SK-N-SH (cell line): ENCODE measurements around the gene PHLDA3. TPM values are rescaled to one million over a fixed set of nuclear protein-coding genes. Genes with fewer than 3 reads are reported as not detected.

Source experiments
- CTCF ChIA-PET: fragments of 300-600, 350-600 bp; formaldehyde crosslinking; extraction: SDS; loops from one replicate; lab custom pipeline; 2021; lab: Yijun Ruan, JAX
- POLR2A ChIA-PET: fragments of 350-600 bp; sonication (Branson Sonifier 250); formaldehyde crosslinking; extraction: SDS; loops from one replicate; lab custom pipeline; 2020; ENCODE audit warnings: antibody characterized with exemption, inconsistent platforms; lab: Yijun Ruan, JAX
- DNase-seq: peaks from one replicate; pipeline ENCODE4 v3.0.0; 2012
- H2AFZ ChIP-seq: fragments of 200-600 bp; sonication (generic); 2 replicates; pipeline ENCODE4 v1.8.1; 2016; ENCODE audit warnings: antibody characterized with exemption, mild to moderate bottlenecking, low read depth
- H3F3A ChIP-seq: fragments of 200-600 bp; sonication (generic); replicated peaks from 2 replicates; pipeline ENCODE3; 2016; ENCODE audit warnings: antibody characterized with exemption, mild to moderate bottlenecking; ENCODE audit not compliant: insufficient read depth
- H3K27ac ChIP-seq, 2 experiments: fragments of 200-500 bp in 1 of 2; fragments of 200-600 bp in 1 of 2; sonication (Bioruptor generic) in 1 of 2; sonication (generic), shearing (Covaris generic) in 1 of 2; 2 replicates each; pipeline versions ENCODE4 v1.5.1 to v1.6.1; 2014 to 2016; ENCODE audit warnings: low read depth in 2 of 2, inconsistent platforms in 1 of 2, low read length in 1 of 2, mild to moderate bottlenecking in 1 of 2, mixed read lengths in 1 of 2
- H3K27me3 ChIP-seq: fragments of 200-600 bp; sonication (generic), shearing (Covaris generic); 2 replicates; pipeline ENCODE4 v1.6.1; 2016; ENCODE audit warnings: mixed run types; ENCODE audit not compliant: insufficient read depth
- H3K36me3 ChIP-seq, 2 experiments: fragments of 200-500 bp in 1 of 2; fragments of 200-600 bp in 1 of 2; sonication (Bioruptor generic) in 1 of 2; sonication (generic) in 1 of 2; replicated peaks in 1 of 2; 2 replicates each; pipeline versions ENCODE3 to v1.5.1; 2014 to 2016; ENCODE audit warnings: low read length in 1 of 2, mild to moderate bottlenecking in 1 of 2; ENCODE audit not compliant: insufficient read depth in 2 of 2, control insufficient read depth in 1 of 2
- H3K4me1 ChIP-seq, 2 experiments: fragments of 200-500 bp in 1 of 2; fragments of 200-600 bp in 1 of 2; sonication (Bioruptor generic) in 1 of 2; sonication (generic), shearing (Covaris generic) in 1 of 2; 2 replicates each; pipeline versions ENCODE4 v1.5.1 to v1.6.1; 2014 to 2016; ENCODE audit warnings: low read depth in 1 of 2, low read length in 1 of 2, mixed run types in 1 of 2; ENCODE audit not compliant: insufficient read depth in 2 of 2, control insufficient read depth in 1 of 2
- H3K4me2 ChIP-seq: fragments of 200-600 bp; sonication (generic), shearing (Covaris generic); 2 replicates; pipeline ENCODE4 v1.6.1; 2017; ENCODE audit warnings: mixed run types
- H3K4me3 ChIP-seq, 2 experiments: fragments of 200-500 bp in 1 of 2; fragments of 200-600 bp in 1 of 2; sonication (Bioruptor generic) in 1 of 2; sonication (generic), shearing (Covaris generic) in 1 of 2; 2 replicates each; pipeline versions ENCODE4 v1.5.1 to v1.8.1; 2014 to 2016; ENCODE audit warnings: low read depth in 2 of 2, inconsistent platforms in 1 of 2, low read length in 1 of 2, mild to moderate bottlenecking in 1 of 2, mixed read lengths in 1 of 2, moderate library complexity in 1 of 2
- H3K79me2 ChIP-seq: fragments of 200-600 bp; sonication (generic); 2 replicates; pipeline ENCODE4 v1.8.1; 2017; ENCODE audit warnings: mild to moderate bottlenecking; ENCODE audit not compliant: insufficient read depth
- H3K9ac ChIP-seq: fragments of 200-600 bp; sonication (generic); 2 replicates; pipeline ENCODE4 v1.6.1; 2017; ENCODE audit warnings: mixed run types
- H3K9me2 ChIP-seq: fragments of 200-600 bp; sonication (generic); 2 replicates; pipeline ENCODE4 v1.6.1; 2017; ENCODE audit warnings: mixed run types
- H3K9me3 ChIP-seq: fragments of 200-600 bp; sonication (generic); 2 replicates; pipeline ENCODE4 v1.6.1; 2017; ENCODE audit warnings: mixed run types, mild to moderate bottlenecking, moderate library complexity
- H4K20me1 ChIP-seq: fragments of 200-600 bp; sonication (generic); 2 replicates; pipeline ENCODE4 v1.6.1; 2017; ENCODE audit warnings: mild to moderate bottlenecking, mixed run types; ENCODE audit not compliant: insufficient read depth
- EZH2phosphoT487 ChIP-seq: fragments of 200-600 bp; sonication (generic); IDR thresholded peaks from 2 replicates; pipeline ENCODE4 v1.6.1; 2017; ENCODE audit warnings: low read depth, mixed run types, mild to moderate bottlenecking, antibody characterized with exemption, moderate library complexity, borderline replicate concordance
- GATA2 ChIP-seq: sonication (generic); formaldehyde crosslinking; IDR thresholded peaks from 2 replicates; pipeline ENCODE4 v1.5.0; 2020; ENCODE audit warnings: mild to moderate bottlenecking, missing genetic modification reagents
- MAX ChIP-seq: IDR thresholded peaks from 2 replicates; pipeline ENCODE4 v1.4.0; 2012; ENCODE audit warnings: low read depth
- MEF2A ChIP-seq: IDR thresholded peaks from 2 replicates; pipeline ENCODE4 v1.4.0; 2012; ENCODE audit warnings: low read depth, borderline replicate concordance
- NFIC ChIP-seq: IDR thresholded peaks from 2 replicates; pipeline ENCODE4 v1.4.0; 2012; ENCODE audit warnings: borderline replicate concordance
- NRF1 ChIP-seq: IDR thresholded peaks from 2 replicates; pipeline ENCODE4 v1.6.1; 2012; ENCODE audit warnings: low read depth, mild to moderate bottlenecking, low read length
- POLR2AphosphoS5 ChIP-seq: IDR thresholded peaks from 2 replicates; pipeline ENCODE4 v1.6.1; 2012; ENCODE audit warnings: low read depth, low read length
- RAD21 ChIP-seq: IDR thresholded peaks from 2 replicates; pipeline ENCODE4 v1.6.1; 2012; ENCODE audit warnings: mild to moderate bottlenecking, low read length
- RCOR1 ChIP-seq: fragments of 150-350 bp; IDR thresholded peaks from 2 replicates; pipeline ENCODE4 v1.6.1; 2017; ENCODE audit warnings: antibody characterized with exemption, low read length
- RFX5 ChIP-seq: IDR thresholded peaks from 2 replicates; pipeline ENCODE4 v1.6.1; 2012; ENCODE audit warnings: mild to moderate bottlenecking, improper control_type of control experiment, low read length
- RXRA ChIP-seq: IDR thresholded peaks from 2 replicates; pipeline ENCODE4 v1.4.0; 2012; ENCODE audit warnings: low read depth, mild to moderate bottlenecking, borderline replicate concordance
- SIN3A ChIP-seq: IDR thresholded peaks from 2 replicates; pipeline ENCODE4 v1.6.1; 2012; ENCODE audit warnings: low read depth, mild to moderate bottlenecking, low read length, moderate library complexity, borderline replicate concordance
- SMC3 ChIP-seq: IDR thresholded peaks from 2 replicates; pipeline ENCODE4 v1.6.1; 2012; ENCODE audit warnings: low read depth, low read length, improper control_type of control experiment
- TCF12 ChIP-seq: IDR thresholded peaks from 2 replicates; pipeline ENCODE4 v1.4.0; 2012
- TEAD4 ChIP-seq: IDR thresholded peaks from 2 replicates; pipeline ENCODE4 v1.4.0; 2012; ENCODE audit warnings: mild to moderate bottlenecking, borderline replicate concordance; ENCODE audit not compliant: insufficient read depth
- WGBS: methylation state at CpG from one replicate; pipeline ENCODE4 v1.1.6; 2017; ENCODE audit warnings: low lambda C conversion rate; 5-methylcytosine and 5-hydroxymethylcytosine counted together
- polyA plus RNA-seq, 3 experiments: library from polyadenylated mRNA; depleted of rRNA; stranded (reverse); fragments of >200 nt; gene quantifications; 2 replicates each; pipeline ENCODE4 v1.2.3, GENCODE V29; 2012
- TF ChIP-seq, protein P1 (sequence below): IDR thresholded peaks from 2 replicates; pipeline ENCODE4 v1.4.0; 2012; ENCODE audit warnings: low read depth, borderline replicate concordance
- TF ChIP-seq, protein P2 (sequence below): IDR thresholded peaks from 2 replicates; pipeline ENCODE4; 2012
- TF ChIP-seq, protein P3 (sequence below): fragments of 150-350 bp; IDR thresholded peaks from 2 replicates; pipeline ENCODE4 v1.6.1; 2016; ENCODE audit warnings: mild to moderate bottlenecking, low read depth, low read length
- TF ChIP-seq, protein P4 (sequence below): fragments of 150-350 bp; IDR thresholded peaks from 2 replicates; pipeline ENCODE4 v1.6.1; 2017; ENCODE audit warnings: antibody characterized with exemption, low read length, low read depth, borderline replicate concordance

The PHLDA3 gene
- polyA plus RNA-seq, 1 of the 3 experiments (the other 2 are of a cell fraction): 105 TPM

- H3K27ac ChIP-seq: no peak overlapping the region
- H3K4me2 ChIP-seq: no peak overlapping the region
- H3K9me3 ChIP-seq: no peaks in the 10 kb centered on the region
- H3K4me3 ChIP-seq: no peak overlapping the region
- no peak for DNase-seq
- no peaks in the 10 kb centered on the region for H4K20me1 ChIP-seq
- H3K79me2 ChIP-seq: no peaks in the 10 kb centered on the region
- ChIA-PET CTCF (interaction anchor here (1.2 to 31.9 kb wide), 13 partner anchors 11 to 245 kb away, joined by 3 to 860 read pairs (median 35); partner anchors contain the start of gene NAV1), POLR2A (no interaction called here)
- H3K9ac ChIP-seq: no peak overlapping the region
- no peaks in the 10 kb centered on the region for H3K36me3 ChIP-seq
- peaks cover 9 to 14% of the 10 kb centered on the region in 2 experiments; a peak in 2 of 4 replicates for H3K4me1 ChIP-seq
- no peaks in the 10 kb centered on the region for H3F3A ChIP-seq
- TF ChIP-seq RCOR1 (no peak), GATA2 (CRISPR knock-in tag) (no peak), RXRA (no peak), MAX (no peak), SMC3 (no peak), EZH2phosphoT487 (no peak)
- TF ChIP-seq, protein P1, sequence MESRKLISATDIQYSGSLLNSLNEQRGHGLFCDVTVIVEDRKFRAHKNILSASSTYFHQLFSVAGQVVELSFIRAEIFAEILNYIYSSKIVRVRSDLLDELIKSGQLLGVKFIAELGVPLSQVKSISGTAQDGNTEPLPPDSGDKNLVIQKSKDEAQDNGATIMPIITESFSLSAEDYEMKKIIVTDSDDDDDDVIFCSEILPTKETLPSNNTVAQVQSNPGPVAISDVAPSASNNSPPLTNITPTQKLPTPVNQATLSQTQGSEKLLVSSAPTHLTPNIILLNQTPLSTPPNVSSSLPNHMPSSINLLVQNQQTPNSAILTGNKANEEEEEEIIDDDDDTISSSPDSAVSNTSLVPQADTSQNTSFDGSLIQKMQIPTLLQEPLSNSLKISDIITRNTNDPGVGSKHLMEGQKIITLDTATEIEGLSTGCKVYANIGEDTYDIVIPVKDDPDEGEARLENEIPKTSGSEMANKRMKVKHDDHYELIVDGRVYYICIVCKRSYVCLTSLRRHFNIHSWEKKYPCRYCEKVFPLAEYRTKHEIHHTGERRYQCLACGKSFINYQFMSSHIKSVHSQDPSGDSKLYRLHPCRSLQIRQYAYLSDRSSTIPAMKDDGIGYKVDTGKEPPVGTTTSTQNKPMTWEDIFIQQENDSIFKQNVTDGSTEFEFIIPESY: no peak
- TF ChIP-seq, protein P2, sequence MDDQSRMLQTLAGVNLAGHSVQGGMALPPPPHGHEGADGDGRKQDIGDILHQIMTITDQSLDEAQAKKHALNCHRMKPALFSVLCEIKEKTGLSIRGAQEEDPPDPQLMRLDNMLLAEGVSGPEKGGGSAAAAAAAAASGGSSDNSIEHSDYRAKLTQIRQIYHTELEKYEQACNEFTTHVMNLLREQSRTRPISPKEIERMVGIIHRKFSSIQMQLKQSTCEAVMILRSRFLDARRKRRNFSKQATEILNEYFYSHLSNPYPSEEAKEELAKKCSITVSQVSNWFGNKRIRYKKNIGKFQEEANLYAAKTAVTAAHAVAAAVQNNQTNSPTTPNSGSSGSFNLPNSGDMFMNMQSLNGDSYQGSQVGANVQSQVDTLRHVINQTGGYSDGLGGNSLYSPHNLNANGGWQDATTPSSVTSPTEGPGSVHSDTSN: no peak
- TF ChIP-seq, protein P3, sequence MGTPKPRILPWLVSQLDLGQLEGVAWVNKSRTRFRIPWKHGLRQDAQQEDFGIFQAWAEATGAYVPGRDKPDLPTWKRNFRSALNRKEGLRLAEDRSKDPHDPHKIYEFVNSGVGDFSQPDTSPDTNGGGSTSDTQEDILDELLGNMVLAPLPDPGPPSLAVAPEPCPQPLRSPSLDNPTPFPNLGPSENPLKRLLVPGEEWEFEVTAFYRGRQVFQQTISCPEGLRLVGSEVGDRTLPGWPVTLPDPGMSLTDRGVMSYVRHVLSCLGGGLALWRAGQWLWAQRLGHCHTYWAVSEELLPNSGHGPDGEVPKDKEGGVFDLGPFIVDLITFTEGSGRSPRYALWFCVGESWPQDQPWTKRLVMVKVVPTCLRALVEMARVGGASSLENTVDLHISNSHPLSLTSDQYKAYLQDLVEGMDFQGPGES: no peak
- WGBS: 91% methylated on average over 2 of the region's 2 CpGs
- H3K9me2 ChIP-seq: no peaks in the 10 kb centered on the region
- H3K27me3 ChIP-seq: no peaks in the 10 kb centered on the region
- no peak overlapping the region for H2AFZ ChIP-seq
Measured at GRCh38 chr1:201514466-201514865, 45.5 kb upstream of the PHLDA3 start.

DNA sequence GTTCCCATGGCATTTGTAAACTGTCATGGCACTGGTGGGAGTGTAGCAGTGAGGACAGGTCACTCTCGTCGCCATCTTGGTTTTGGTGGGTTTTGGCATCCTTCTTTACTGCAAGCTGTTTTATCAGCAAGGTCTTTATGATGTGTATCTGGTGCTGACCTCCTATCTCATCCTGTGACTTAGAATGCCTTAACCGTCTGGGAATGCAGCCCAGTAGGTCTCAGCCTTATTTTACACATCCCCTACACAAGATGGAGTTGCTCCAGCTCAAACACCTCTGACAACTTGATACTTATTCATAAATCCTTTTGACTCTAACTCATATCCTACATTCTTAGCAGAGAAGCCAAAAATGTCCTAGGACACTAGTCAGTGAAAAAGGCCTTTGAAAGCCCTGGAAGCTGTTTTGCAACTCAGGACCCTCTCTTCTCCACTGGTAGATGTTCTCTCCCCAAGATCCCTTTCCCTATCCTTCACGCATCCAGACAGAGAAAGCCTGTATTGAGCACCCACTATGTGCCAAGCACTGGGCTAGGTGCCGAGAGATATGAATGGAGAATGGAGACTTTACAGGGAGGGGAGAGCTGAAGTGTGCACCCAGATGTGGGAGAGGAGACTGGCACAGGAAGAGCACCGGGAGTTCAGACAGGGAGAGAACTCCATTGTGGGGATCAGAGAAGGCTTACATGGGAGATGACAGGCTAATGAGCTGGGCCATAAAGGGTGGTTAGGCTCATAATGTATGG lies 44.7 kb upstream of the PHLDA3 start:
- Histone ChIP-seq H3K4me2 (no peak overlapping the region), H3K9me3 (no peaks in the 10 kb centered on the region), H3K27me3 (no peaks in the 10 kb centered on the region), H3K36me3 (no peaks in the 10 kb centered on the region), H3K4me3 (no peak overlapping the region), H3K9me2 (no peaks in the 10 kb centered on the region), H3K4me1 (peaks cover 9 to 14% of the 10 kb centered on the region in 2 experiments; a peak in 2 of 4 replicates), H3K27ac (no peak overlapping the region), H3K79me2 (no peaks in the 10 kb centered on the region), H3K9ac (no peak overlapping the region)
- POLR2A ChIA-PET: interaction anchor here (0.9 kb wide), 1 partner anchor 32 kb away, joined by 3 read pairs; no protein-coding TSS in a partner anchor
- no peak for TF ChIP-seq RFX5
- no peak for TF ChIP-seq TEAD4
- no peak for TF ChIP-seq MEF2A
- no peak for TF ChIP-seq GATA2 (CRISPR knock-in tag)
- TF ChIP-seq, protein P4, sequence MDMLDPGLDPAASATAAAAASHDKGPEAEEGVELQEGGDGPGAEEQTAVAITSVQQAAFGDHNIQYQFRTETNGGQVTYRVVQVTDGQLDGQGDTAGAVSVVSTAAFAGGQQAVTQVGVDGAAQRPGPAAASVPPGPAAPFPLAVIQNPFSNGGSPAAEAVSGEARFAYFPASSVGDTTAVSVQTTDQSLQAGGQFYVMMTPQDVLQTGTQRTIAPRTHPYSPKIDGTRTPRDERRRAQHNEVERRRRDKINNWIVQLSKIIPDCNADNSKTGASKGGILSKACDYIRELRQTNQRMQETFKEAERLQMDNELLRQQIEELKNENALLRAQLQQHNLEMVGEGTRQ: no peak
- no peak for TF ChIP-seq RCOR1
- TF ChIP-seq NFIC: no peak
- no peak for TF ChIP-seq RAD21
- TF ChIP-seq EZH2phosphoT487: no peak
- no peak for TF ChIP-seq NRF1
- TF ChIP-seq RXRA: no peak
- TF ChIP-seq SMC3: no peak
- no peak for TF ChIP-seq SIN3A
- no peak for TF ChIP-seq POLR2AphosphoS5
- no peak for TF ChIP-seq TCF12
- TF ChIP-seq, all 33 proteins: peak for 0
- CTCF ChIA-PET: interaction anchor here (0.6 to 31.9 kb wide), 91 partner anchors 7 to 554 kb away, joined by 3 to 860 read pairs (median 4); partner anchors contain the start of genes IPO9, NAV1, PHLDA3 and PKP1
- Histone ChIP-seq H3F3A (no peaks in the 10 kb centered on the region), H4K20me1 (no peaks in the 10 kb centered on the region), H2AFZ (peak overlapping the region; percentile 77)
- no peak for DNase-seq
- WGBS: 92% methylated on average over 6 of the region's 6 CpGs
